ENCODE measurements around the gene CACNA2D4.
A peak's percentile ranks its signal among the peaks of the same experiment; 100 is the strongest.

CACNA2D4 gene

DNA sequence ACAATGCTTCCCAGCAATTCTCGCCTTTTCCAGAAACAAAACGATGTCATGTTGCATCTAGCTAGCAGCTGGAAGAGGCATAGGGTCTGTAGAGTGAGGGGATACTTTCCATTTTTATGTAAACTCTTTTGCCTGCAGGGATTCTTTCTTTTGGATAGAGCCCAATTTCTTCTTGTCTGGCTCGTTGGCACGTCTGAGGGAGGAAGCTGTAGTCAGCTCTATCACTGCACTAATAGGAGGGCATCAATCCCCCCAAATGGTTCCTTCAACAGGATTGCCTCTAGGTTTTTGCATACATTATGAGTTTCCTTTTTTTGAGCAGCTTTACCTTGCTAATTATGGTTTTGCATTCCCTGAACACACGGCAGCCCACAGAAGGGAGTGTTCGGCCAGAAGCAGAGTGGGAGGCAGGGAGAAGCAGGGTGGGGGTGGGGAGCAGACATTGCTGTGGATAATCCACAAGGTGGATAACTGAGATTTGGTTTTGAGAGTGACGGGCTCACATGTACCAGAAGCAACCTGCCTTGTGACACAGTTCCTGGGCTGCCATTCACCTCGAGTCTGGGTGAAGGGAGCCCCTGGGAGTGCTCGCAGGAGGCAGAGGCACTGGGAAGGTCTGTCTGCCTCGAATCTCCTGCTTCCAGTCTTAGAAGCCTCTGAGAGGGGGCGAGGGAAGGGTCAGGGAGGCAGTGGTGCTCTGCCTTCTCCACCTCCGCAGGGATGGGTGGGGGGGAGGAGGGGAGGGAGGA, 73.6 kb downstream of the CACNA2D4 start:
- no peak for DNase-seq (ENCODE audit: low spot score)

DNA sequence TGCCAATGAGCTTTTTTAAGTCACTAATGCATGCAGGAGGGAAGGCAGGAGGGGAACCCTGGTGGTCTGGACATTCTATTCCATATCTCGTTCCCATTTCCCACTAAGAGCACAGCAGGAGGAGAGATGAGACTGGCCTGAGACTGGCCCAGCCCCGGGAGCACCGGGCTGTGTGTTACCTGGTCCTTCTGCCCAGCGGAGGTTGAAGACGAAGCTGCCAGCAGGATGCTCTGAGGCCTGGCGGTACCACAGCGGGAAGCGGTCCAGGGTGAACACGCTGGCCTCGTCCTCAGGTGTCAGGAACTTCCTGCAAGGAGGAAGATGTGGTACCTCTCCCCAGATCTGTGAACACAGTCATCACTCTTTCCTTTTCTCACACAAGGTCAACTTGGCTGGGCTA, 74.2 kb downstream of the CACNA2D4 start:
- DNase-seq (ENCODE audit: low spot score) = no peak

DNA sequence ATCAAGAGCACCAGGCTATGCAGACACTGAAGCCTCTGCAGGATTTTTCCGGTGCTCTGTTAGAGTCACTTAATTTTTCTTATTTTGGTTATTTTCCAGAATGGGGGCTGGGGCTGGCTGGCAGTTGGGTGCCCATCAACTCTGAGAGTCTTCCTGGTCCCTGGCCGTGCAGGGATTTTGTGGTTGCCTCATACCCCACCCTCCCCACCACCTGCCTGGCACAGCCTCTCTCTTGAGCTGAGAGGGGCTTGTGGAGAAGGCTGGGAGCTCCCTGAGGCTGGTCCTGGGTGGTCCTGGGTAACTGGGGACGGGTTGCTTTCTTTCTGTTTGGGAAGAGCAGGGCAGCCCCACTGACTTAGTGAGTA, 74.8 kb downstream of the CACNA2D4 start:
- no peak for DNase-seq (ENCODE audit: low spot score)

DNA sequence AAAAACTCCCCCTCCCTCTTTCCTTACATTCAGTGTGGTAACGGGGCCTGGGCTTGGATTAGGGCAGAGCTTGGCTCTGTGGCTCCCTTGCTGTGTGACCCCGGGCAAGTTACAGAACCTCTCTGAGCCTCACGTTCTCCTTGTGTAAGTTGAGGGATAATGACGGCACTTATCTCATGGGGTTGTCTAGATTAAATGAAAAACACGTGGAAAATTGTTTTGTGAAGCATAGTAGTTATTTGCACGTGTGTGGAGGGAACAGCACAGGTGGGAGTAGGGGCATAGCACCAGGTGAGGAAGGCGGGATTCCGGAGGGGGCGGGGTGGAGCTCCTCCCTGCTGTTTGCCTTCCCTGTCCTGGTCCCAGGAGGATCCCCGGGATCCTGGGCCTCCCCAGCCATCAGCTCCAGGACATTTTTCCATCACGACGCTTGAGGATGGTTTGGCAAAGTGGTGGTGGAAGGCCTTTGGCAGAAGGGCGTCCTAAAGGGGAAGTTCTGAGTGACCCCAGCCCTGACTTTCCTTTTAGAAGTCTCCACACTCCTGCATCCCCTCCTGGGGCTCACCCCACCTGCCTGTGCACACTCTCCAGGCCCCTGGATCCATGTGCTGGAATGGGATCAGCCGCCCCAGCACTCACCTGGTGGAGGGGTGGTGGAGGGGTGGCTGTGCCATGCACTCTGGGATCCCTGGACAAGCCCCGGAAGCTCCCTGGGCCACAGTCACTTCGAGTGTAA, 75.4 kb downstream of the CACNA2D4 start:
- DNase-seq (ENCODE audit: low spot score) = no peak

DNA sequence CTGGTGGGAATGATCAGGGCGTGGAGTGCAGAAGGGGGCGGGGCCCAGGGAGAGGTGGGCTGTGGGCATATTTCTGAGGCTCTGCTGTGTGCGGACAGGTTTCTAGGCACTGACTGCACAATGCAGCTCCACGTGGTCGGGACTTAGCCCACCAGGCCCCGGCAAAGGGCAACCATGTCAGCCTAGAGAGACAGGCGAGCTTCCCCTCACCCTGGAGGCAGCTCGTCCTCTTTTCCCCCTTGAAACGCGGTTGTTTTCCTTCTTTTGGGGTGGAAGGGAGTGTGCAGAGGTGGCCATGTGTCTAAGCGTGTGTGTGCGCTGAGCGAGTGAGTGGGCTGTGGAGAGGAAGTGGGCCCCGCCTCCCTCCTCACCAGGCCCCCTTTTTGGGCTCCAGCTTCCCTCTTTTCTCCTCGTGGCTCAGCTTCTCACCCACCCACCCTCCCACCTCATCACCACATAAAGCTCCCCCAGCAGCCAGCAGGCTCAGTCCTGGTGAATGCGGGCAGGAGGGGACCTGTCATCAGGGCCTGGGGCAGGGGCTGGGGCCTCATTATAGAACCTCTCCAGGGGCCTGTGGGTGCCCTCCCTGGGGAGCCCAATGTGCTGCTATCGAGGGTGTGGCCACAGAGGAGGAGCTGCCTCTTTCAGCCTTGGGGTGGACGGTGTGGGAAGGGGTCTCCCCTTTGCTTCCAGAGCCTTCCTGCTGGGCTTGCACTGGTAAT, 76.1 kb downstream of the CACNA2D4 start:
- DNase-seq (ENCODE audit: low spot score) = no peak

DNA sequence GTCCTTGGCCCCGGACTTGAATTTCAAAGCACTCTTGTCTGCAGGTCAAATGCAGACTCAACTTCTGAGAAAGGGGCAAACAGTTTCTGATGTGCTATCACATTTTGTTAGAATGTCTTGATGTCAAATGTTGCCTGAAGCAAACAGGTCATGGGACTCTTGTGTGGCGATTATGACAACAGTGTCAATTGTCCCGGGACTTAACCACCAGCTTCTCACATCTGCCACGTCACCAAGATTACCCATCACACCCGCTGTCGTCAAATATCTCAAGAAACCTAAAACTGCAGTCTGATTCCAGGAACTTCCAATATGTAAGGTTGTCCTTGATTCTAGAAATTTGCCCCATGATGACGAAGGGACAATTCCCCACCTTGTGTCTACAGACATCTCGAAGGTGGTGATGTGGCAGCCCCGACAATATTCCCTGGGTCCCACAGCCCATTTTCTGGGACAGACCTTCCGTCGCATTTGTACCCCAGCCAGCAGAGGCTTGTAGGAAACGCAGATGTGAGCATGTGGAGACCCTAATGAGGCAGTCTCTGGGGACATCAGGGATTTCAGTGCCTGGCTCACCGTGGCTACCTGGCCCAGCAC, 76.8 kb downstream of the CACNA2D4 start:
- no peak for DNase-seq (ENCODE audit: low spot score)

DNA sequence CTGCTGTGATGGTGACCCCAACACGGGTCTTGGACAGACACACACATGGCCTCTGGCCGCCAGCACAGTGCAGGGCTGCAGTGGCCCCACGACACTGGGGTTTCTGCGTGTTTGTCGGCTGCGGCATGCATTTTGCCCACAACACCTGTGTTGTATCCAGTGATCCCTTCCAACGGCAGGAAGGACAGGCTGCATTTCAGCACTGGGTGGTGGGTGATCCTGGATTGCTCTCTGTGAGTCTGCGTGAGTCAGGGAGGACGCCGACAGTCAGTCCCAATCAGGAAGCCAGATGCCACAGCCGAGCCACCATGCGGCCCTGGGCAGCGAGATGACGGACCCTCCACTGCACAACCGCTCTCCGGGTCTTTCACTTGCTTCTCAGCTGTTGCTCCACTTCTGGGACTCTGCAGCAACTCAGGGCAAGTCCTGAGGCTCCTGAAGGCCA, 77.4 kb downstream of the CACNA2D4 start:
- DNase-seq (ENCODE audit: low spot score) = no peak

DNA sequence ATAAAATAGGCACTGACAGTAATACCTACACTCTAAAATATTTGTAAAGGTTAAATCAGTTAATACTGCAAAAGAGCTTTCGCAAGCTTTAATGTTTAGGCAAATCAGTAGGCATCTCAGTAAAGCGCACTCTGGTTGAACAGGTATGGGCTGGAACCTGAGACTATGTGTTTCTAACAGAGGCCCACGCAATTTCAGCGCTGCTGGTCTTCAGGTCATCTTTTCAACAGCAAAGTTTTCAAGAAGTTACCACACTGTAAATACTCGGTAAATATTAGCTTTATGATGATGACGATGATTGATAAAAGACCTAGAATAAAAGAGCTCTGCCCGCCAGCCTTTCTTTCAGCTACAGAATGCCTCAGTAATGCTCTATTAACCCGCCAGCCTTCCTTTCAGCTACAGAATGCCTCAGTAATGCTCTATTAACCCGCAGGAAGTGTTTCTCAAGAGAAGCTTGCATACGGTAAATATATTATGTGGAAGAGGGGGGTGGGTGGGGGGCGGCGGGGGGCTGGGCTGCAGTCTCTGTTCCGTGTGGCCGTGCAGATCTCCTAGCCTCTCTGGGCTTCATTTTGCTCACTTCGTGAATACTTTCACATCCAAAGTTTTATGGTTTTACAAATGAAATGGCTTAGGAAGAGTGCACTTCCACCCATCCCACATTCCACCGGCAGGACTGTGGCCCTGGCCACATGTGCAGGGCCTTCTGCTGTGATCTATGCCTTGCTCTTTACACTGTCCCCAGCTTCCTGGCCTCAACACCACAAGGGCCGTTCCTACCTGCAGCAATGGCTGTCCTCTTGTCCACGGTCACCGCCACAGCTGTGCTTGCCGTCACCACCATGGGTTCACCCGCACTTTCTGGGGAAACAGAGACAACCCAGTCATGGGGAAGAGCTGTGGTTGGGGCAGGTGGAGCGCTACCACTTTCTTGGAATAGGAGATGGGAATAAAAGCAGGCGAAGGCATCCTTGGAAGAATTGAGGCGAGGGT, 78.2 kb downstream of the CACNA2D4 start:
- DNase-seq (ENCODE audit: low spot score) = no peak

DNA sequence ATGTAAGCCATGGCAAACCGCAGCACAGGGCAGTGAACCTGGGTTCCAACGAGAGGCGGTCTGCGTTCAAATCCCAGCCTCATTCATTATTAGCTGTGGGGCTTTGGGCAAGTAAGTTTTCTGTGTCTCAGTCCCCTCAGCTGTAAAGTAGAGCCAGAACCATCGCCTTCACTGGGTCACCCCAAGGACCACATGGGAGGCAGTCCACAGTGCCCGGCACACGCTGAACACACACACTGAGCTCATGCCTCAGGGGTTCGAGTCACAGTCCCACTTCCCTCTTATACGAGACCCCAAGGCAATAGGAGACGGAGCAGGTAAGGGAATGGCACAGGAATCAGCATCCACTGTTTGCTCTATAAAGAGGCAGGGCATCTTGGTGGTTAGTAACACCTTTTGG, 79.0 kb downstream of the CACNA2D4 start:
- no peak for DNase-seq (ENCODE audit: low spot score)

DNA sequence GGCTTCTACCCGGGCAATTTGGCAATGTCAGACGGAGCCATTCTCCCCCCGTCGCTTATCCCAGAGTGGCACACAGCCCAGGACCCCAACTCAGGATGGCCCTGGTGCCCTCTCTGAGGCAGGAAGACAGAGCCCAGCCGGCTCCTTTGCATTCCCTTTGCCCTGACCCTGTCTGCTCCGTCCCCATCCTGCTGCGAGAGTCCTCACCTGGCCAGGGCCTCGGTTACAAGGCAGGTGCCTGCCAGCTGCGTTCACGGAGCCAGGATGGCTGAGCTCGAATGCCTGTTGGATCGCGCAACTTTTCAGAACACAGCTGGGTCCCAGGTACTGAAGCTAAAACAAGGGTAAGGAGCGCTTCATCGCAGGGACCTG, 79.5 kb downstream of the CACNA2D4 start:
- no peak for DNase-seq (ENCODE audit: low spot score)

DNA sequence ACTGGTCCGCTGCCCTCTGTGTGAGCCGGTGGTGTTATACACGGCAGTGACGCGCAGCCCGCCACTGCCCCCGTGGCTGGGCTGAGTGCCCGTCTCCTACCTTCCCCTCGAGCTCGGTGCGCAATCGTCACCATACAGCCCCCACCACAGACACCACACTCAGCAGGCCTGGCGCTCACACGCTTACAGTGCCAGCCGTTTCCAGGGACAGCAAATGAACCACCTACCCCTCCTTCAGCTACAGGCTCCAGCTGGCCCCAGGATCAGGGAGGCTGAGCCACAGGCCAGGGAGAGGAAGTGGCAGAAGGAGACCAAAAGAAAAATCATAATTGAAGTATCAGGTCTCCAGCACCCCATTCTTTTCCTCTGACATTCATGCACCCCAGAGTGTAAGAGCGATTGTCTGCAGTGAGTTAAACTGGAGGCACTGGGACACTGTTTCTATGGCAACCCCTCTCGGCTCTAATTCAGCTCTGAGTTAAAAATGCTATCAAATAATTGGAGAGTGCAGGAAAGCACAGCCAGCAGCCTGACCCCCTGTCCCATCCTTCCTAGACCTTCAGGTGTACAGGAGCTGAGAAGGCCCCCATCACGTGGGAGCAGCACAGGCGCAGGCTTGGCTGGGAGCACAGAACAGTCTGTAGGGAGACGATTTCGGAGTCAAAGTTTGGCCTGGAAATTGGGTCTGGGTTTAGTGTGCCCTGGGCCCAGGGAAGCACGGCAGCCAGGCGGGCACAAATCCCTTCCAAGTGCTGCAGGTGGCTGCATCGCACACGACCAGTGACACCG, 80.1 kb downstream of the CACNA2D4 start:
- DNase-seq (ENCODE audit: low spot score) = peak; percentile 76

DNA sequence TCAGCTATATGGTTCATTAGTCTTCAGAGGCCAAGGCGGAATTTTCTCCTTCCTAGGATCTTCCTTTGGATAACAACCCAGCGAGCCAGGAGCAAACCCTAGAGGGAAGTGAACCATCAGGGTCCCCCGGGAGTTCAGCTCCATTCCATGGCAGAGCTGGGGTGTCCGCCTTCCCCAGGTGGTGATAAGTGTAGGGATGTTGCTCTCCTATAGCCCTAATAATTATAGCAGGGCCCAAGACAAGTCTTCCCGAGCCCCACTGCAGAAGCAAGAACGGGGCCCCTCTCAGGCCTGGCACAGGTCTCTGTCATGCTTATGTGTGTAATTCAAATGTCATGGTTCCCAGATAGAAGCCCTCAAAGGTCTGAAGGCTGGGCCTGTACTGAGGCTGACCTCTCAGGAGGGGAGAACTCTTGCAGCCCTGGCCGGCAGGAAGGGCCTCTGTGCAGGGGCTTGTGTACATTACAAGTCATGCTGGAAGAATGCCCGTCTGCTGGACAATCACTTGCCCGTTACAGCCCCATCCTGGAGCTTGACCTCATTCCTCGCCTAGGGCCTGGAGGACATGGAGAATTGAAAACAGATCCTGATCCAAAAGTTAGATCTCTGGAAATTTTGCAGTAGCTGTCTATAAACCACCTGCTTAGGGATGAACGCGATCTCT, 80.8 kb downstream of the CACNA2D4 start:
- DNase-seq (ENCODE audit: low spot score) = no peak

DNA sequence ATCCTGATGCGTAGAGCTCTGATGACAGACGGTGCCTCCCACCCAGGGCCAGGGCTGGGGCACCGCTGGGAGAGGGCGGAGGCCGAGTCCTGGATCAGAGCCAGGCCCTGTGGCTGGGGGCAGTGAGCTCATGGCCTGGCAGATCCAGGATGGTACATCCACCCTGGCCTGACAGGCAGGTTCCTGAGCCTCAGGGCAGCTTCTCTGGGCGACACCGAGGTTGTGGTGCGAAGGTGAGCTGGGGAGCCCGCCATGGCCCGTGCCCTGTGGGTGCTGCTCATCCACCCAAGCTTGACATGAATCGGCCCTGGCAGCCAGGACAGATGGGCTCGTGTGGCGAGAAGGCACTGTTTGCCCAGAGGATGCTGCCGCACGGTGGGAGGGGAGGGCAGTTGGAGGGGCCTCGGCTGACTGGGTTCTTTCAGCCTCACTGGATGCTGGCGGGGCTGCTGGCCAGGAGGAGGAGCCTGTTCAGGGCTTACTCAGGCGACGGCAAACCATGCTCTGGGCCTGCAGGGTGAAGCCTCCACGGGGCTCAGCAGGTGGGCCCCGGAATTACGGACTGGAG, 81.5 kb downstream of the CACNA2D4 start:
- DNase-seq (ENCODE audit: low spot score) = peak; percentile 89

DNA sequence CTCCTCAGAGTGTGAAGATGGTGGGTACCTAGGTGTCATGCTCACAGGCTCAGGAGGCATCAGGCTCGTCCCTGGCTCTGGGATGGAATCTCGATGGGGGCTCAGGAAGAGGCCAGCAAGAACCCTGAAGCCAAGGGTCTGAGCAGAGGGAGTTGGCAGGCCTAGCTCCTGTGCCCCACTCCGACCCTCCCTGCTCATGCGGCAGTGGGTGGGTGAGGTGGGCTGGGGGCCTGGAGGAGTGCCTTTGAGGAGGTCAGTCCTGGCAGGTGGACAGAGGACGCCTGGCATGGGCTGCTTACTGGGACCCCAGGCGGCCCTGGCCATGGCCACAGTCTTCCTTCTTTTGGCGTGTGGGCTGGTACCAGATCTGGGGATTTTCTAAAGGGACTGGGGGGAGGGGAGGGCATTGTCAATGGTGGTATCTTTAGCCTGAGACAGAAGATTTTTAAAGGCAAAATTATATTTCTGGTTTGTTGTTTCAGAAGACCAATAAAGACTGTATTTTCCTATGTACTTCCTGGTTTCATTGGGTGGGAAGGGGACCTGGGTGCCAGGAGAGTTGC, 82.1 kb downstream of the CACNA2D4 start:
- DNase-seq (ENCODE audit: low spot score) = no peak

DNA sequence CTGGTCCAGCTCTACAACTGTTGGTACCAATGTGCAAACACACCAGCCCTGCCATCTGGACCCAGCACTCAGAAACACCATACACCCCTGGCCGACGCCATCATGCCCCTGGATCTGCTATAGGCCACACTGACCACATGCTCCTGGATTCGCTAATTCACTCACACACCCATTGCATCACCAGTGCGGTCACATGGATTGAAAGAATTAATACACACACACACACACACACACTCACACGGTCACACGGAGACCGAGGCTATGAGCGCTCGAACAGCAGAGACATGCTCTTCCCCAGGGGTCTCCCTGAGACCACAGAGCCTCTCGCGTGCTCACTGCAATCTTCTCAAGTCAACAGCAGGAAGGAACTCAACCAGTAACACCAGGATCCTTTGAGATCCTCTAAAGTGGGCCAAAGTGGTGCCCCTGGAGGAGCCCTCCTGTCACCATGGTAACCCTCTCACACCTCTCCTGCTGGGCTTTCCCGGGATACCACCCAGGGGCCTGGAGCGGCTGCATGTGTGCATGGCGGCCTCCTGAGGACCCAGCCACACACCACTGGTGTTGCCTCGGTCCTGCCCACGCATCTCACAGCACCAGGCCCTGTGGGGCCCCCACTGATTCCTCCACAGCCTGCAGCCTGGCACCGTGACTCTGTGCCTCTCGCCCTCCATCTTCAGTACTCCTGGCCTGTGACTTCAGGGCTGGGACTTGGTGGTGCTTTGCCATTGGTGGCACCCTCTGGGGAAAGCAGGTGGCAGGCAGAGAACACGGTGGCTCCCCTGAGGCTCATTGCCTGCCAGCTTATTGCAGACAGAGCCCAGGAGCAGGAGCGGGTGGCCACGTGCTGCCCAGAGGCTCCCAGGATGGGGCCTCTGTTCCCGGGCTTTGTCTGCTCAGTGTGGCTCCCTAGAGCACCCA, 83.0 kb downstream of the CACNA2D4 start:
- no peak for DNase-seq (ENCODE audit: low spot score)

DNA sequence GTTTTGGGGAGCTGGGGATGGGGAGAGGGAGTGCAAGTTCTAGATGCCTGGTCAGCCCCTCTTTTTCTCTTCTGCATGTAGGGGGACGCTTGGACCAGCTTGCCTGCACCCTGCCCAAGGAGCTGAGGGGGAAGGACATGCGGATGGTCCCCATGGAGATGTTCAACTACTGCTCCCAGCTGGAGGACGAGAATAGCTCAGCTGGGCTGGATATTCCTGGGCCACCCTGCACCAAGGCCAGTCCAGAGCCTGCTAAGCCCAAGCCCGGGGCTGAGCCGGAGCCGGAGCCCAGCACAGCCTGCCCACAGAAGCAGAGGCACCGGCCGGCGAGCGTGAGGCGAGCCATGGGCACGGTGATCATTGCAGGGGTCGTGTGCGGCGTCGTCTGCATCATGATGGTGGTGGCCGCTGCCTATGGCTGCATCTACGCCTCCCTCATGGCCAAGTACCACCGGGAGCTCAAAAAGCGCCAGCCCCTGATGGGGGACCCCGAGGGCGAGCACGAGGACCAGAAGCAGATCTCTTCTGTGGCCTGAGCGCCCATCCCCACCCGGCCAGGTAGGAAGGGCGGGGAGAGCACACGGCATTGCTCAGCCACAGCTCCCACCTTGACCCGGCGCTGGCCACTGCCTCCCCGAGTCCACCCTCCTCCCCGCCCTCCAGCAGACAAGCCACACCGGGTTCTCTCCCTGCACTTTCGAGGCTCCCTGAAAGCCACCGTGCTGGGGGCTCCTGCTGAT, 84.1 kb downstream of the CACNA2D4 start:
- no peak for DNase-seq (ENCODE audit: low spot score)

DNA sequence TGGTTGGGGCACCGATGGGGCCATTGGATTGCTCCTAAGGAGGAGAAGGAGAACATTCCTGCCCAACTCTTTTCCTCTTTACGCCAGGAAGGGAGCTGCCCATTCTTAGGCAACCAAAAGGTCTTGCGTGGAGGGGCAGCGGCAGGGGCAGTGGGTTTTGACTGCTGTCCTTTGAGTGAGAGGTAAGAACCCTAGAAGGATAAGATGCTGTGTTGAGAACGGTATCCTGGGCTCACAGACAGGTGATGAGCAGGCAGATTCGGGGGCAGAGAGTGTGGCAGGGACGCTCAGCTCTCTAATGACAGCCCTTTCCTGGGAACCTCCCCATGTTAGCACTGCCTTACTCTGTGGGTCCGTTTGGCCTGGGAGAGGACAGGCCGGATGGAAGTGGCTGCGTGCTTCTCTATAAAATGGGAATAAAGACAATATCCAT, 84.8 kb downstream of the CACNA2D4 start:
- no peak for DNase-seq (ENCODE audit: low spot score)
